HepG2 (cell line): Measurements from ENCODE around the gene ADCY5. TPM values are rescaled to one million over a fixed set of nuclear protein-coding genes. Genes with fewer than 3 reads are reported as not detected.
A peak's percentile ranks its signal among the peaks of the same experiment; 100 is the strongest.

Experiments used
- EP300 ChIP-seq, 3 experiments: sonication (generic) in 1 of 3; formaldehyde crosslinking in 1 of 3; IDR thresholded peaks; 2 replicates each; pipeline versions ENCODE4 v1.5.1 to v1.6.1; 2011 to 2020; ENCODE audit warnings: low read depth in 2 of 3, low read length in 2 of 3, borderline replicate concordance in 1 of 3, improper control_type of control experiment in 1 of 3, mild to moderate bottlenecking in 1 of 3, missing genetic modification reagents in 1 of 3, moderate library complexity in 1 of 3
- FLYWCH1 ChIP-seq: sonication (generic); formaldehyde crosslinking; IDR thresholded peaks from 2 replicates; pipeline ENCODE4 v1.8.1; 2023; ENCODE audit warnings: mild to moderate bottlenecking, missing genetic modification reagents
- GPBP1L1 ChIP-seq: sonication (generic); formaldehyde crosslinking; IDR thresholded peaks from 2 replicates; pipeline ENCODE4 v1.5.0; 2020; ENCODE audit warnings: mild to moderate bottlenecking, missing genetic modification reagents
- HNRNPH1 ChIP-seq: fragments of 200-400 bp; formaldehyde crosslinking; optimal IDR thresholded peaks from 2 replicates; pipeline ENCODE3; 2017; ENCODE audit warnings: mild to moderate bottlenecking, low read depth, low read length
- HOMEZ ChIP-seq: IDR thresholded peaks from 2 replicates; pipeline ENCODE4 v1.6.1; 2016; ENCODE audit warnings: low read depth
- JUNB ChIP-seq: sonication (generic); formaldehyde crosslinking; IDR thresholded peaks from 2 replicates; pipeline ENCODE4 v1.8.0; 2022; ENCODE audit warnings: missing genetic modification reagents, mild to moderate bottlenecking, borderline replicate concordance
- PBX3 ChIP-seq: sonication (generic); formaldehyde crosslinking; IDR thresholded peaks from 2 replicates; pipeline ENCODE4 v1.8.1; 2023; ENCODE audit warnings: missing genetic modification reagents, inconsistent platforms, borderline replicate concordance
- RBFOX2 ChIP-seq: fragments of 200-400 bp; formaldehyde crosslinking; IDR thresholded peaks from 2 replicates; pipeline ENCODE4 v1.6.1; 2017; ENCODE audit warnings: low read depth, mild to moderate bottlenecking, low read length
- SMAD9 ChIP-seq: sonication (generic); formaldehyde crosslinking; IDR thresholded peaks from 2 replicates; pipeline ENCODE4 v1.5.1; 2020; ENCODE audit warnings: mild to moderate bottlenecking, missing genetic modification reagents
- SMYD3 ChIP-seq: sonication (generic); formaldehyde crosslinking; IDR thresholded peaks from 2 replicates; pipeline ENCODE4 v1.8.1; 2023; ENCODE audit warnings: mild to moderate bottlenecking, missing genetic modification reagents
- SP4 ChIP-seq: sonication (generic); formaldehyde crosslinking; IDR thresholded peaks from 2 replicates; pipeline ENCODE4 v1.8.1; 2023; ENCODE audit warnings: mild to moderate bottlenecking, missing genetic modification reagents
- TP53 ChIP-seq: sonication (generic); formaldehyde crosslinking; conservative IDR thresholded peaks from 2 replicates; pipeline ENCODE4 v1.4.0; 2020; ENCODE audit warnings: missing genetic modification reagents
- ZFX ChIP-seq: sonication (generic); formaldehyde crosslinking; IDR thresholded peaks from 2 replicates; pipeline ENCODE4 v1.4.0; 2020; ENCODE audit warnings: mild to moderate bottlenecking, low read depth, missing genetic modification reagents, moderate library complexity
- ZNF18 ChIP-seq: sonication (generic); formaldehyde crosslinking; IDR thresholded peaks from 2 replicates; pipeline ENCODE4 v1.8.0; 2022; ENCODE audit warnings: mild to moderate bottlenecking, missing genetic modification reagents; ENCODE audit not compliant: insufficient replicate concordance
- ZNF205 ChIP-seq: IDR thresholded peaks from 2 replicates; pipeline ENCODE4 v1.6.1; 2018; ENCODE audit warnings: missing biosample characterization, missing genetic modification reagents
- ZNF414 ChIP-seq: sonication (generic); formaldehyde crosslinking; IDR thresholded peaks from 2 replicates; pipeline ENCODE4 v1.5.0; 2020; ENCODE audit warnings: missing genetic modification reagents
- ZNF451 ChIP-seq: sonication (generic); formaldehyde crosslinking; IDR thresholded peaks from 2 replicates; pipeline ENCODE4 v1.5.0; 2020; ENCODE audit warnings: mild to moderate bottlenecking, missing genetic modification reagents
- ZNF564 ChIP-seq: sonication (generic); formaldehyde crosslinking; IDR thresholded peaks from 2 replicates; pipeline ENCODE4 v1.8.1; 2023; ENCODE audit warnings: mild to moderate bottlenecking, missing genetic modification reagents
- ZNF576 ChIP-seq: sonication (generic); formaldehyde crosslinking; IDR thresholded peaks from 2 replicates; pipeline ENCODE4 v1.4.0; 2020; ENCODE audit warnings: mild to moderate bottlenecking, missing genetic modification reagents
- ZNF607 ChIP-seq: sonication (generic); formaldehyde crosslinking; IDR thresholded peaks from 2 replicates; pipeline ENCODE4 v1.5.1; 2020; ENCODE audit warnings: missing genetic modification reagents, mild to moderate bottlenecking, borderline replicate concordance
- ZNF784 ChIP-seq: sonication (generic); formaldehyde crosslinking; IDR thresholded peaks from 2 replicates; pipeline ENCODE4 v1.5.1; 2020; ENCODE audit warnings: missing genetic modification reagents, mild to moderate bottlenecking, borderline replicate concordance
- polyA plus RNA-seq, 8 experiments: library from polyadenylated mRNA; depleted of rRNA in 3 of 8; stranded (reverse) in 7 of 8; unstranded in 1 of 8; fragments of >200 nt; fragmentation: Illumina TruSeq in 4 of 8; extraction: Trizol in 4 of 8; gene quantifications; 2 replicates each; pipeline versions ENCODE4 v1.2.1 to v1.2.3, GENCODE V29; 2011 to 2016; ENCODE audit warnings: low read depth in 4 of 8, missing spikeins in 1 of 8, mixed read lengths in 1 of 8; ENCODE audit not compliant: insufficient read depth in 1 of 8
- total RNA-seq, 5 experiments: library from RNA; depleted of rRNA; stranded (reverse); fragments of >200 nt; fragmentation: Illumina TruSeq; extraction: Trizol; gene quantifications; 2 replicates each; pipeline ENCODE4 v1.2.3, GENCODE V29; 2016; ENCODE audit warnings: low read depth in 1 of 5

Gene ADCY5
- total and polyA plus RNA-seq, 2 of the 13 experiments (the other 11 are each of a cell fraction or from before 2014, with no cell fraction given) = not detected

GRCh38 chr3:123286308-123287023 is 162.4 kb downstream of the ADCY5 start (continued):
- peak; percentile 80; the same call in 1 of the 2 replicates for TF ChIP-seq HOMEZ
- no peak for TF ChIP-seq ZNF564
- peak; percentile 54; the same call in 1 of the 2 replicates for TF ChIP-seq SP4 (CRISPR knock-in tag)
- TF ChIP-seq ZNF18 (CRISPR knock-in tag) = peak; percentile 43
- no peak for TF ChIP-seq RBFOX2
- TF ChIP-seq HNRNPH1 = no peak
- peak; percentile 76; the same call in 1 of the 2 replicates for TF ChIP-seq ZNF205 (CRISPR knock-in tag)
- no peak for TF ChIP-seq GPBP1L1 (CRISPR knock-in tag)
- TF ChIP-seq ZNF607 (CRISPR knock-in tag) = peak; percentile 93
- TF ChIP-seq ZFX (CRISPR knock-in tag) = peak; percentile 64
- TF ChIP-seq JUNB (CRISPR knock-in tag) = no peak
- TF ChIP-seq ZNF414 = no peak
- TF ChIP-seq PBX3 (CRISPR knock-in tag) = peak; percentile 95
- TF ChIP-seq SMYD3 (CRISPR knock-in tag) = no peak
- no peak for TF ChIP-seq FLYWCH1 (CRISPR knock-in tag)
- 0 out of 2 replicates have a peak, but pooled peaks have one; percentile 25 for TF ChIP-seq TP53 (CRISPR knock-in tag)
- no peak for TF ChIP-seq EP300 (IDR thresholded peaks at IDR 0.05; ENCODE audit: low read depth in 2 of 2, low read length in 2 of 2)
- TF ChIP-seq EP300 (CRISPR knock-in tag; IDR thresholded peaks at IDR 0.05; ENCODE audit: borderline replicate concordance) = no peak
- TF ChIP-seq SMAD9 (CRISPR knock-in tag) = no peak
- TF ChIP-seq ZNF451 (CRISPR knock-in tag) = no peak
- peak; percentile 43; the same call in 1 of the 2 replicates for TF ChIP-seq ZNF784 (CRISPR knock-in tag)
- no peak for TF ChIP-seq ZNF576 (CRISPR knock-in tag)
